ENCODE results near the gene HDGFL2. TPM values are rescaled to one million over a fixed set of nuclear protein-coding genes. Genes with fewer than 3 reads are reported as not detected.

HDGFL2 gene
- total and polyA plus RNA-seq, 4 donors, result 23.5 to 91.2 (median 64.4) TPM

GRCh38 chr19:4483385-4483784 lies 11.3 kb downstream of the HDGFL2 start:
- Histone ChIP-seq H3K27ac (ENCODE audit: low read depth, low read length) (no peak overlapping the region), H3K4me3 (ENCODE audit: low read depth, low read length) (no peak overlapping the region), H3K36me3 (ENCODE audit: control insufficient read depth, insufficient read depth, low read length) (peaks cover 82% of the 10 kb centered on the region), H3K27me3 (ENCODE audit: control insufficient read depth, insufficient read depth, low read length) (no peaks in the 10 kb centered on the region), H3K9me3 (ENCODE audit: control insufficient read depth, insufficient read depth, low read length) (no peaks in the 10 kb centered on the region), H3K4me1 (ENCODE audit: control insufficient read depth, insufficient read depth, low read length) (no peaks in the 10 kb centered on the region)
- no peak for DNase-seq (ENCODE audit: low read depth in 4 of 6, low spot score in 6 of 6)
- 91% methylated on average over 11 of the region's 19 CpGs for WGBS (ENCODE audit: insufficient coverage)

- Histone ChIP-seq H3K4me3 (ENCODE audit: low read depth, low read length) (no peak overlapping the region), H3K4me1 (ENCODE audit: control insufficient read depth, insufficient read depth, low read length) (no peaks in the 10 kb centered on the region), H3K27ac (ENCODE audit: low read depth, low read length) (no peak overlapping the region), H3K9me3 (ENCODE audit: control insufficient read depth, insufficient read depth, low read length) (no peaks in the 10 kb centered on the region), H3K27me3 (ENCODE audit: control insufficient read depth, insufficient read depth, low read length) (no peaks in the 10 kb centered on the region), H3K36me3 (ENCODE audit: control insufficient read depth, insufficient read depth, low read length) (peaks cover 84% of the 10 kb centered on the region)
- no peak for DNase-seq (ENCODE audit: low read depth in 4 of 6, low spot score in 6 of 6)
- 93% methylated on average over 10 of the region's 11 CpGs for WGBS (ENCODE audit: insufficient coverage)
Observed at GRCh38 chr19:4487572-4487971, 15.5 kb downstream of the HDGFL2 start.

GRCh38 chr19:4488496-4488895 lies 16.4 kb downstream of the HDGFL2 start:
- Histone ChIP-seq H3K36me3 (ENCODE audit: control insufficient read depth, insufficient read depth, low read length) (peaks cover 84% of the 10 kb centered on the region), H3K27ac (ENCODE audit: low read depth, low read length) (no peak overlapping the region), H3K9me3 (ENCODE audit: control insufficient read depth, insufficient read depth, low read length) (no peaks in the 10 kb centered on the region), H3K4me3 (ENCODE audit: low read depth, low read length) (no peak overlapping the region), H3K27me3 (ENCODE audit: control insufficient read depth, insufficient read depth, low read length) (no peaks in the 10 kb centered on the region), H3K4me1 (ENCODE audit: control insufficient read depth, insufficient read depth, low read length) (no peaks in the 10 kb centered on the region)
- WGBS (ENCODE audit: insufficient coverage), result 94% methylated on average over 29 of the region's 29 CpGs
- no peak for DNase-seq (ENCODE audit: low read depth in 4 of 6, low spot score in 6 of 6)

- Histone ChIP-seq H3K4me3 (ENCODE audit: low read depth, low read length) (no peak overlapping the region), H3K36me3 (ENCODE audit: control insufficient read depth, insufficient read depth, low read length) (peaks cover 95% of the 10 kb centered on the region), H3K27ac (ENCODE audit: low read depth, low read length) (no peak overlapping the region), H3K9me3 (ENCODE audit: control insufficient read depth, insufficient read depth, low read length) (no peaks in the 10 kb centered on the region), H3K4me1 (ENCODE audit: control insufficient read depth, insufficient read depth, low read length) (no peaks in the 10 kb centered on the region), H3K27me3 (ENCODE audit: control insufficient read depth, insufficient read depth, low read length) (no peaks in the 10 kb centered on the region)
- WGBS (ENCODE audit: insufficient coverage), result 94% methylated on average over 21 of the region's 21 CpGs
- DNase-seq (ENCODE audit: low read depth in 4 of 6, low spot score in 6 of 6), result no peak
Observed at GRCh38 chr19:4491446-4491845, 19.3 kb downstream of the HDGFL2 start.

GRCh38 chr19:4492337-4493103 lies 20.4 kb downstream of the HDGFL2 start:
- Histone ChIP-seq H3K4me3 (ENCODE audit: low read depth, low read length) (no peak overlapping the region), H3K27ac (ENCODE audit: low read depth, low read length) (no peak overlapping the region), H3K36me3 (ENCODE audit: control insufficient read depth, insufficient read depth, low read length) (peaks cover 94% of the 10 kb centered on the region), H3K27me3 (ENCODE audit: control insufficient read depth, insufficient read depth, low read length) (no peaks in the 10 kb centered on the region), H3K4me1 (ENCODE audit: control insufficient read depth, insufficient read depth, low read length) (no peaks in the 10 kb centered on the region), H3K9me3 (ENCODE audit: control insufficient read depth, insufficient read depth, low read length) (no peaks in the 10 kb centered on the region)
- WGBS (ENCODE audit: insufficient coverage), result 97% methylated on average over 3 of the region's 3 CpGs
- no peak for DNase-seq (ENCODE audit: low read depth in 4 of 6, low spot score in 6 of 6)

GRCh38 chr19:4493104-4493928 lies 21.2 kb downstream of the HDGFL2 start:
- H3K4me3 ChIP-seq (ENCODE audit: low read depth, low read length), result no peak overlapping the region
- H3K27ac ChIP-seq (ENCODE audit: low read depth, low read length), result no peak overlapping the region
- H3K9me3 ChIP-seq (ENCODE audit: control insufficient read depth, insufficient read depth, low read length), result no peaks in the 10 kb centered on the region
- H3K36me3 ChIP-seq (ENCODE audit: control insufficient read depth, insufficient read depth, low read length), result peaks cover 97% of the 10 kb centered on the region
- no peak for DNase-seq (ENCODE audit: low read depth in 4 of 6, low spot score in 6 of 6)
- no peaks in the 10 kb centered on the region for H3K27me3 ChIP-seq (ENCODE audit: control insufficient read depth, insufficient read depth, low read length)
- no peaks in the 10 kb centered on the region for H3K4me1 ChIP-seq (ENCODE audit: control insufficient read depth, insufficient read depth, low read length)
- WGBS (ENCODE audit: insufficient coverage), result 97% methylated on average over 40 of the region's 41 CpGs

GRCh38 chr19:4493929-4494690 lies 22.0 kb downstream of the HDGFL2 start:
- no peak overlapping the region for H3K27ac ChIP-seq (ENCODE audit: low read depth, low read length)
- no peak overlapping the region for H3K4me3 ChIP-seq (ENCODE audit: low read depth, low read length)
- no peaks in the 10 kb centered on the region for H3K9me3 ChIP-seq (ENCODE audit: control insufficient read depth, insufficient read depth, low read length)
- 96% methylated on average over 59 of the region's 61 CpGs for WGBS (ENCODE audit: insufficient coverage)
- H3K27me3 ChIP-seq (ENCODE audit: control insufficient read depth, insufficient read depth, low read length), result no peaks in the 10 kb centered on the region
- no peak for DNase-seq (ENCODE audit: low read depth in 4 of 6, low spot score in 6 of 6)
- no peaks in the 10 kb centered on the region for H3K4me1 ChIP-seq (ENCODE audit: control insufficient read depth, insufficient read depth, low read length)
- H3K36me3 ChIP-seq (ENCODE audit: control insufficient read depth, insufficient read depth, low read length), result peaks cover 97% of the 10 kb centered on the region

GRCh38 chr19:4494691-4495064 lies 22.6 kb downstream of the HDGFL2 start:
- H3K4me1 ChIP-seq (ENCODE audit: control insufficient read depth, insufficient read depth, low read length), result no peaks in the 10 kb centered on the region
- no peak overlapping the region for H3K4me3 ChIP-seq (ENCODE audit: low read depth, low read length)
- H3K27ac ChIP-seq (ENCODE audit: low read depth, low read length), result no peak overlapping the region
- no peaks in the 10 kb centered on the region for H3K27me3 ChIP-seq (ENCODE audit: control insufficient read depth, insufficient read depth, low read length)
- 99% methylated on average over 6 of the region's 8 CpGs for WGBS (ENCODE audit: insufficient coverage)
- no peaks in the 10 kb centered on the region for H3K9me3 ChIP-seq (ENCODE audit: control insufficient read depth, insufficient read depth, low read length)
- DNase-seq (ENCODE audit: low read depth in 4 of 6, low spot score in 6 of 6), result no peak
- H3K36me3 ChIP-seq (ENCODE audit: control insufficient read depth, insufficient read depth, low read length), result peaks cover 97% of the 10 kb centered on the region

GRCh38 chr19:4495471-4495870 lies 23.4 kb downstream of the HDGFL2 start:
- Histone ChIP-seq H3K27me3 (ENCODE audit: control insufficient read depth, insufficient read depth, low read length) (no peaks in the 10 kb centered on the region), H3K4me1 (ENCODE audit: control insufficient read depth, insufficient read depth, low read length) (no peaks in the 10 kb centered on the region), H3K4me3 (ENCODE audit: low read depth, low read length) (no peak overlapping the region), H3K9me3 (ENCODE audit: control insufficient read depth, insufficient read depth, low read length) (no peaks in the 10 kb centered on the region), H3K27ac (ENCODE audit: low read depth, low read length) (no peak overlapping the region), H3K36me3 (ENCODE audit: control insufficient read depth, insufficient read depth, low read length) (peaks cover 97% of the 10 kb centered on the region)
- 94% methylated on average over 12 of the region's 12 CpGs for WGBS (ENCODE audit: insufficient coverage)
- no peak for DNase-seq (ENCODE audit: low read depth in 4 of 6, low spot score in 6 of 6)

Measured in spinal cord (tissue), 10 donors.